Loucy (cell line): ENCODE data around the gene CUEDC1.

Source experiments
- CTCF ChIP-seq: fragments of 200-600 bp; sonication (generic); conservative IDR thresholded peaks from 2 replicates; pipeline ENCODE4 v1.5.1; 2014; ENCODE audit warnings: mild to moderate bottlenecking, antibody characterized with exemption, low read length
- EZH2phosphoT487 ChIP-seq: fragments of 200-600 bp; IDR thresholded peaks from 2 replicates; pipeline ENCODE4 v1.6.1; 2018; ENCODE audit warnings: antibody characterized with exemption, mild to moderate bottlenecking, moderate library complexity, borderline replicate concordance

DNA sequence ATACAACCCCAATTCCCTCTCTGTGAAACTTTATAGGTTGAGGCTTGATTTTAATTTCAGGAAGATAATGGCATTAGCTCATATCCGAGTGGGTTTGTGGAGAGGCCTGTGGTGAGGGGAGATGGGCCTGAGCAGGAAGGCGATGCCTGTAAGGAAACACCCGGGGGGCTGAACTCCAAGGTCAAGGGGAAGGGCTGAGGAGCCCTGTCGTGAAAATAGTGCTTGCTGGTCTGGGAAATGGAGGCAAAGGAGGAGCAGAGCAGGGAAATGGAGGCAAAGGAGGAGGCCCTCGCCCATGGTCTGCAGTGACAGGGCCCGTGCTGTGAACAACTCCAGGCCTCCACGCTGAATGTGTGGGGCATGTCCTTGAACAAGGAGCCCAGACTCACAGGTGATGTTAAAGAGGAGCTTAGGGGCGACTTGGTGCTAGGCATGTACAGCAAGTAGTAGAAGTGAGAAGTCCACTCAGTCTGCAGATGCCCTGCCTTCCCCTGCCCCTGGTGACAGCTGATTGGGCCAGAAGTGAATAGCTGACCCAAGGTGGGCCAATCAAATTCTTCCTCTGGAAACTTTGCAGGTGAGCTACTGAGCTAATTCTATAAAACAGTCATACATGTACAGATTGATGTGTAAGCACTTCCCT, 143.5 kb downstream of the CUEDC1 start:
- TF ChIP-seq CTCF (no peak), EZH2phosphoT487 (no peak)
